NOMO-1 (cell line): ENCODE data around the gene GSTO2.

Source experiments
- DNase-seq, 2 experiments: peaks; one replicate each; lab custom pipeline; 2025; ENCODE audit not compliant: unreplicated experiment in 2 of 2; lab: John Stamatoyannopoulos, UW

GSTO2 gene

GRCh38 chr10:104337985-104338735, 69.2 kb downstream of the GSTO2 start, which contains the start of gene ITPRIP:
Gene ITPRIP (minus strand): TSS chr10:104338465. CDS start chr10:104316051, 22,414 bp downstream.
- peak; percentile 76 to 89 for DNase-seq

GRCh38 chr10:104339469-104340110, 70.6 kb downstream of the GSTO2 start:
- DNase-seq, result no peak

- DNase-seq, result no peak
Measured at GRCh38 chr10:104340111-104340526, 71.1 kb downstream of the GSTO2 start.

- DNase-seq, result no peak
Measured at GRCh38 chr10:104340641-104341040, 71.7 kb downstream of the GSTO2 start.

- no peak for DNase-seq
Measured at GRCh38 chr10:104342941-104343411, 74.0 kb downstream of the GSTO2 start.

GRCh38 chr10:104344219-104344618, 75.2 kb downstream of the GSTO2 start:
- no peak for DNase-seq

- no peak for DNase-seq
Measured at GRCh38 chr10:104345515-104345914, 76.5 kb downstream of the GSTO2 start.

GRCh38 chr10:104345941-104346340, 77.0 kb downstream of the GSTO2 start:
- no peak for DNase-seq

GRCh38 chr10:104347295-104348045, 78.5 kb downstream of the GSTO2 start:
- DNase-seq, result no peak

- no peak for DNase-seq
Measured at GRCh38 chr10:104348601-104349000, 79.6 kb downstream of the GSTO2 start.

- peak; percentile 80 to 97 for DNase-seq
Measured at GRCh38 chr10:104349623-104350126, 80.7 kb downstream of the GSTO2 start.

GRCh38 chr10:104350127-104350635, 81.2 kb downstream of the GSTO2 start:
- peak; percentile 57 to 67 for DNase-seq

GRCh38 chr10:104351061-104351702, 82.2 kb downstream of the GSTO2 start:
- peak; percentile 75 to 96 for DNase-seq

GRCh38 chr10:104351919-104352318, 82.9 kb downstream of the GSTO2 start:
- DNase-seq, result peak; percentile 40 to 84

GRCh38 chr10:104353325-104354048, 84.5 kb downstream of the GSTO2 start, which contains the start of gene CFAP58:
Gene CFAP58 (plus strand): TSS chr10:104353833. CDS start chr10:104353898, 65 bp downstream.
- DNase-seq, result peak; percentile 41 to 83
